HEK293T (cell line): ENCODE data around the gene TPP2.

Experiments
- FOXA1 ChIP-seq: fragments of 450-650 bp; IDR thresholded peaks from 2 replicates; pipeline ENCODE4 v1.6.1; 2016; ENCODE audit warnings: mild to moderate bottlenecking
- FOXK2 ChIP-seq: fragments of 450-650 bp; IDR thresholded peaks from 2 replicates; pipeline ENCODE4 v1.6.1; 2016; ENCODE audit warnings: mild to moderate bottlenecking
- SUZ12 ChIP-seq: fragments of 450-650 bp; IDR thresholded peaks from 2 replicates; pipeline ENCODE4 v1.6.1; 2016; ENCODE audit warnings: mild to moderate bottlenecking

DNA sequence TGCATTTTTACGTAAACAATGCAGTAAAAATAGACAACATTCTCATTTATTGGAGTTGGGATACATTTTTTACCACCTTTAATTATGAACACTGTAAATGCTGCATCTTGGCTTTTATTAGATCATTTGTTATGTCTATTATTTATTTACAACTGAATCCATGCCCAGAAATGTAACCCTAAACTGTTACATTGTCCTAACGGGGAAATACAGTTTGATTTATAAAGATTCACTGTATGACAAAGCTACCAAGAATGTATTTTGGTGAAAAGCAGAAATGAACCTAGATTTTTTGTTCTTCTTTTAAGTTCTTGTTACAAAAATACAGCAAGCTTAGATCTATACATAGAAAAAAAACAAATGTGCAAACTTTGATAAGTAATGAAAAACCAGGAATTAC lies 97.0 kb downstream of the TPP2 start:
- TF ChIP-seq FOXA1 (no peak), SUZ12 (no peak), FOXK2 (no peak)
